Neural progenitor cell (in vitro differentiated cells): ENCODE data around the gene C18orf63. TPM values are rescaled to one million over a fixed set of nuclear protein-coding genes. Genes with fewer than 3 reads are reported as not detected.
"Not testable (repeated sequence)": the region's sequence is repeated elsewhere in the genome, so short reads cannot be mapped to it uniquely, and the experiment has no call there.

Experiments used
- DNase-seq: peaks from one replicate; pipeline ENCODE4 v3.0.0-alpha.2; 2016; ENCODE audit warnings: low spot score
- H2AFZ ChIP-seq: fragments of 200-600 bp; sonication (generic); replicated peaks from 2 replicates; pipeline ENCODE4 v1.6.1; 2016; ENCODE audit warnings: antibody characterized with exemption
- H3F3A ChIP-seq: fragments of 200-600 bp; sonication (generic); 2 replicates; pipeline ENCODE4 v1.6.1; 2016; ENCODE audit warnings: antibody characterized with exemption, low read depth
- H3K27ac ChIP-seq: fragments of 200-600 bp; sonication (generic); 2 replicates; pipeline ENCODE4 v1.5.1; 2016; ENCODE audit warnings: mild to moderate bottlenecking
- H3K27me3 ChIP-seq: fragments of 200-600 bp; sonication (generic); 2 replicates; pipeline ENCODE4 v1.6.1; 2016; ENCODE audit warnings: mild to moderate bottlenecking, moderate library complexity
- H3K36me3 ChIP-seq: fragments of 200-600 bp; sonication (generic); 2 replicates; pipeline ENCODE4 v1.5.1; 2016
- H3K4me1 ChIP-seq: fragments of 200-600 bp; sonication (generic); 2 replicates; pipeline ENCODE4 v1.6.1; 2016; ENCODE audit warnings: mixed run types
- H3K4me2 ChIP-seq: fragments of 200-600 bp; sonication (generic); 2 replicates; pipeline ENCODE4 v1.6.1; 2016
- H3K4me3 ChIP-seq: fragments of 200-600 bp; sonication (generic); 2 replicates; pipeline ENCODE4 v1.5.1; 2016
- H3K79me2 ChIP-seq: fragments of 200-600 bp; sonication (generic); 2 replicates; pipeline ENCODE4 v1.6.1; 2016; ENCODE audit warnings: low read depth
- H3K9ac ChIP-seq: fragments of 200-600 bp; sonication (generic); 2 replicates; pipeline ENCODE4 v1.6.1; 2016
- H3K9me3 ChIP-seq: fragments of 200-600 bp; sonication (generic); 2 replicates; pipeline ENCODE4 v1.5.1; 2016; ENCODE audit warnings: low read depth
- H4K20me1 ChIP-seq: fragments of 200-600 bp; sonication (generic); 2 replicates; pipeline ENCODE4 v1.6.1; 2016; ENCODE audit warnings: low read depth
- H3K27ac Mint-ChIP-seq: 3 replicates; pipeline ENCODE4 v1.8.0; 2021; ENCODE audit warnings: mixed read lengths
- H3K27me3 Mint-ChIP-seq: 2 replicates; pipeline ENCODE4 v1.8.0; 2022; ENCODE audit warnings: low read depth, mild to moderate bottlenecking, inconsistent platforms, moderate library complexity, mixed read lengths; ENCODE audit not compliant: insufficient read depth
- H3K36me3 Mint-ChIP-seq: 3 replicates; pipeline ENCODE4 v1.8.0; 2021; ENCODE audit warnings: mixed read lengths
- H3K4me1 Mint-ChIP-seq: 3 replicates; pipeline ENCODE4 v1.8.0; 2021; ENCODE audit warnings: mixed read lengths
- H3K4me3 Mint-ChIP-seq: 3 replicates; pipeline ENCODE4 v1.8.0; 2021; ENCODE audit warnings: mild to moderate bottlenecking, moderate library complexity, mixed read lengths
- H3K9me3 Mint-ChIP-seq: 3 replicates; pipeline ENCODE4 v1.8.0; 2020; ENCODE audit warnings: mixed read lengths
- CTCF ChIP-seq: fragments of 200-600 bp; sonication (generic); IDR thresholded peaks from 2 replicates; pipeline ENCODE4 v1.5.1; 2017; ENCODE audit warnings: antibody characterized with exemption, mild to moderate bottlenecking
- EZH2 ChIP-seq: fragments of 200-600 bp; sonication (generic); IDR thresholded peaks from 2 replicates; pipeline ENCODE4 v1.6.1; 2017; ENCODE audit warnings: antibody characterized with exemption, mild to moderate bottlenecking, moderate library complexity
- EZH2phosphoT487 ChIP-seq: fragments of 200-600 bp; sonication (generic); IDR thresholded peaks from 2 replicates; pipeline ENCODE4 v1.6.1; 2017; ENCODE audit warnings: antibody characterized with exemption
- total RNA-seq: library from RNA; depleted of rRNA; stranded (reverse); fragments of >200 nt; gene quantifications from 2 replicates; pipeline ENCODE4 v1.2.3, GENCODE V29; 2015; ENCODE audit warnings: low replicate concordance

Gene C18orf63
- total RNA-seq, 1 donor from 2014 or later, result not detected

GRCh38 chr18:74283646-74284045 is 32.0 kb upstream of the C18orf63 start:
- no peak for DNase-seq
- Histone ChIP-seq H3K79me2 (no peaks in the 10 kb centered on the region), H3K4me3 (no peak overlapping the region)

GRCh38 chr18:74284191-74284979 is 31.3 kb upstream of the C18orf63 start:
- H3K36me3 Mint-ChIP-seq, result no peaks in the 10 kb centered on the region
- Histone ChIP-seq H3K27me3 (no peaks in the 10 kb centered on the region), H3K4me2 (peak overlapping the region; percentile 31)

More at GRCh38 chr18:74283646-74284045, 32.0 kb upstream of the C18orf63 start:
- peaks cover 2% of the 10 kb centered on the region for H3K9me3 Mint-ChIP-seq
- no peak overlapping the region for H2AFZ ChIP-seq
- no peaks in the 10 kb centered on the region for H3K27me3 ChIP-seq
- H3K27me3 Mint-ChIP-seq, result peaks cover 7% of the 10 kb centered on the region
- H3K4me2 ChIP-seq, result no peak overlapping the region
- no peak overlapping the region for H3K9ac ChIP-seq
- H3K36me3 ChIP-seq, result no peaks in the 10 kb centered on the region
- H3K4me1 Mint-ChIP-seq, result peaks cover 46% of the 10 kb centered on the region
- TF ChIP-seq EZH2phosphoT487, result no peak
- H3K36me3 Mint-ChIP-seq, result no peaks in the 10 kb centered on the region
- H3K4me3 Mint-ChIP-seq, result no peak overlapping the region
- peaks cover 3% of the 10 kb centered on the region for H4K20me1 ChIP-seq
- no peak overlapping the region for H3K27ac Mint-ChIP-seq
- H3K9me3 ChIP-seq, result no peaks in the 10 kb centered on the region
- H3K27ac ChIP-seq, result no peak overlapping the region
- H3K4me1 ChIP-seq, result peaks cover 47% of the 10 kb centered on the region
- peaks cover 32% of the 10 kb centered on the region for H3F3A ChIP-seq

GRCh38 chr18:74284980-74285355 is 30.7 kb upstream of the C18orf63 start:
- H3K9ac ChIP-seq, result no peak overlapping the region
- TF ChIP-seq EZH2phosphoT487, result no peak
- TF ChIP-seq EZH2, result no peak
- no peak for TF ChIP-seq CTCF

More at GRCh38 chr18:74284191-74284979, 31.3 kb upstream of the C18orf63 start:
- Histone ChIP-seq H3K79me2 (no peaks in the 10 kb centered on the region), H2AFZ (no peak overlapping the region), H3K27ac (no peak overlapping the region), H3K9ac (no peak overlapping the region), H4K20me1 (peaks cover 3% of the 10 kb centered on the region), H3K9me3 (no peaks in the 10 kb centered on the region), H3K36me3 (no peaks in the 10 kb centered on the region), H3K4me1 (peaks cover 47% of the 10 kb centered on the region), H3K4me3 (no peak overlapping the region), H3F3A (peaks cover 32% of the 10 kb centered on the region)
- TF ChIP-seq EZH2 (no peak), EZH2phosphoT487 (no peak), CTCF (no peak)
- Mint-ChIP-seq H3K4me1 (peaks cover 46% of the 10 kb centered on the region), H3K4me3 (peak overlapping the region; percentile 11), H3K27ac (peak overlapping the region; percentile 75), H3K9me3 (peaks cover 2% of the 10 kb centered on the region), H3K27me3 (peaks cover 7% of the 10 kb centered on the region)
- DNase-seq, result peak; percentile 47

GRCh38 chr18:74285583-74285982 is 30.1 kb upstream of the C18orf63 start:
- H3K4me3 Mint-ChIP-seq, H3K36me3 ChIP-seq, H3K9me3 ChIP-seq, H3K79me2 ChIP-seq, H3K27ac ChIP-seq, H3K4me3 ChIP-seq, H3K36me3 Mint-ChIP-seq, H3K27ac Mint-ChIP-seq, H2AFZ ChIP-seq, H3K9me3 Mint-ChIP-seq, H3K9ac ChIP-seq, DNase-seq, H3K4me2 ChIP-seq, H3K27me3 Mint-ChIP-seq, H3K27me3 ChIP-seq, H4K20me1 ChIP-seq: not testable (repeated sequence)
- peaks cover 44% of the 10 kb centered on the region for H3K4me1 Mint-ChIP-seq
- Histone ChIP-seq H3K4me1 (peaks cover 46% of the 10 kb centered on the region), H3F3A (peaks cover 31% of the 10 kb centered on the region)

More at GRCh38 chr18:74284980-74285355, 30.7 kb upstream of the C18orf63 start:
- Histone ChIP-seq H3F3A (peaks cover 32% of the 10 kb centered on the region), H3K36me3 (no peaks in the 10 kb centered on the region), H3K4me2 (peak overlapping the region; percentile 31), H3K4me3 (no peak overlapping the region), H4K20me1 (peaks cover 3% of the 10 kb centered on the region), H3K27ac (no peak overlapping the region), H3K4me1 (peaks cover 47% of the 10 kb centered on the region), H3K9me3 (no peaks in the 10 kb centered on the region), H3K27me3 (no peaks in the 10 kb centered on the region), H2AFZ (no peak overlapping the region), H3K79me2 (no peaks in the 10 kb centered on the region)
- Mint-ChIP-seq H3K4me3 (no peak overlapping the region), H3K4me1 (peaks cover 46% of the 10 kb centered on the region), H3K27me3 (peaks cover 7% of the 10 kb centered on the region), H3K36me3 (peaks cover 1% of the 10 kb centered on the region), H3K27ac (peak overlapping the region; percentile 75), H3K9me3 (peaks cover 2% of the 10 kb centered on the region)
- DNase-seq, result no peak
